GM21526 (cell line): ENCODE results near the gene TBPL1.
"Not testable (repeated sequence)": the region's sequence is repeated elsewhere in the genome, so short reads cannot be mapped to it uniquely, and the experiment has no call there.

Experiments
- ATAC-seq: cut with Tn5 transposase; IDR thresholded peaks from one replicate; pipeline ENCODE4 v1.9.1; 2021; ENCODE audit warnings: moderate library complexity; ENCODE audit not compliant: unreplicated experiment, low FRiP score

Gene TBPL1

DNA sequence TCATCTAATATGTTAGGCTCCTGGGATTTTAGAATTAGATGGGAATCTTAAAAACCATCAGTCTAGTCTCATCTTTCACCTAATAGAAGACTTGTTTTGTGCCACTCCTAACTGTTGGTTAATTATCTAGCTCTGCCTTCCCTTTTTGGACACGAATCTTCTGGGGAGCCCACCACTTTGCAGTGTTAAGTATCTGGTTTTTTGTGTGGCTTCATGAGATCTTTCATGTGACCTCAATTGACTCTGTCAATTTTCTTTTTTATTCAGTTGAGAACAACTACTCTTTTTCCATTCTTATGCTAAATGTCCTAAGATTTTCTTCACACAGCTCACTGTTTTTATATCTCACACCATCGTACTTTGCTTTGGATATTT lies 16.9 kb downstream of the TBPL1 start:
- no peak for ATAC-seq

DNA sequence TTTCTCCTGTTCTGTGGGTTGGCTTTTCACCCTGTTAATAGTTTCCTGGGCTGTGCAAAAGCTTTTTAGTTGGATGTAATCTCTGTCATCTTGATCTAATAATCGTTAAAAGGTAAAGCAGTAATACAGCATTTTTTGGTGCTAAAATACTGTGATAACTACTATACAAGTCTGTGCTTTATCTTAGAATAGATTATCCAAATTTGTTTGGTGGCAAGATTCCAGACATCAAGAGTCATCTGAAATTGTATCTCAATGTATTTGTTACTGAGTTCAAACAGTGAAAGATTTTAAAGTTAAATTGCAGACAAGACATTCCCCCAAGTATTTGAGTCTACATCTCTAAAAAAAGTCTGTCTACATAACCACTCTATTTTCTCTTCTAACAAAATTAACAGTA lies 18.8 kb downstream of the TBPL1 start:
- ATAC-seq, result no peak

DNA sequence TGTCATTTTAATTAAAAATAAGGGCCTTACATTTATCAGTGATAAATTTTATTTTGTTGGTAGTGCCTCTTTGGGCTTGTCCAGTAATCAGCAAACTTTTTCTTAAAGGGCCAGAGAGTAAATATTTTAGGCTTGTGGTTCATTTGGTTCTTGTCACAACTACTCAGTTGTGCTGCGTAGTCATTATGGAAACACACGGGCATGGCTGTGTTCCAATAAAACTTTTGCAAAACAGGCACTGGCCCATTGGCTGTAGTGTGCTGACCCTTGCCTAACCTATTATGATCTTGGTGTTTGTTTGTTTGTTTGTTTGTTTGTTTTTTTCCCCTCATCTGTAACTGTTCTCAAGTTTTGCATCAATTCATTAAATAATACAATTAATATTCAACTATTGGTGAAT lies 19.4 kb downstream of the TBPL1 start:
- no peak for ATAC-seq

DNA sequence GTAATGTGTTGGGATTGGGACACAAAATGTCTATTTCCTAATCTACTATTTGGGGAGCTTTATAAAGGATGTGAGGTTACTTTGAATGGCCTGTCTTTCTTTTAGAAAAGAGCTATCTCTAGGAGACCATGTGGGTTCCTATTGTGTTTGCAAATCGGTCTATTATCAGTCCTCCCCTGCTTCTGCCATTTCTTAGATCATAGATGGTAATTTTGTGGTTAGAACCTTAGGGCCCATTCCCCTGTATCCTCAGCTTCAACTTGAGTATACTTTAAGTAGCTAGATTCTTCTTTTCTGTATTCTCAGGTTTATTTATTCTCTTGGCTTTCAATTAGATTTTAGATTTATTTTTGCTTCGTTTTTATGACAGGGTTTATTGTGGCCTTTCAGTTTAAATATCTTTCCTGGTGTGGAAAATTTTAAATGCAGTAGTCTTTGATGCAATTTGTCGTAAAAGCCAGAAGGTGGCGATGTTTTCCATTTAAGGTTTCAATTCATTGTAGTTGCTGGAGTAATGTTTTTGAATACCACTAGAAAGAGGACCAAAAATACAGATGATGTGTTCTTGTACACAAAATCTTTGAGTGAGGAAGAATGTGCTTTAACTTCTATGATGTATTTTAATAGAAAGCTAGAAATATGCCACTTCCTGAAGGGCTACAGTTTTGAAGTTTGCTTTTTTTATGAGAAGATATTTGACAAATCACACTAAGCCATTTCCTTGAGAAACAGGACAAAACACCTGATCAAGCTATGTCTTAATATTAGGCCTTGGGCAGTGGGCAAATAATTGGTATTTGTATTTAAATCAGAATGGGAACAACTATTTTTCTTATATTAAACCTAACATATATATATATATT lies 20.3 kb downstream of the TBPL1 start:
- peak; percentile 49 for ATAC-seq

DNA sequence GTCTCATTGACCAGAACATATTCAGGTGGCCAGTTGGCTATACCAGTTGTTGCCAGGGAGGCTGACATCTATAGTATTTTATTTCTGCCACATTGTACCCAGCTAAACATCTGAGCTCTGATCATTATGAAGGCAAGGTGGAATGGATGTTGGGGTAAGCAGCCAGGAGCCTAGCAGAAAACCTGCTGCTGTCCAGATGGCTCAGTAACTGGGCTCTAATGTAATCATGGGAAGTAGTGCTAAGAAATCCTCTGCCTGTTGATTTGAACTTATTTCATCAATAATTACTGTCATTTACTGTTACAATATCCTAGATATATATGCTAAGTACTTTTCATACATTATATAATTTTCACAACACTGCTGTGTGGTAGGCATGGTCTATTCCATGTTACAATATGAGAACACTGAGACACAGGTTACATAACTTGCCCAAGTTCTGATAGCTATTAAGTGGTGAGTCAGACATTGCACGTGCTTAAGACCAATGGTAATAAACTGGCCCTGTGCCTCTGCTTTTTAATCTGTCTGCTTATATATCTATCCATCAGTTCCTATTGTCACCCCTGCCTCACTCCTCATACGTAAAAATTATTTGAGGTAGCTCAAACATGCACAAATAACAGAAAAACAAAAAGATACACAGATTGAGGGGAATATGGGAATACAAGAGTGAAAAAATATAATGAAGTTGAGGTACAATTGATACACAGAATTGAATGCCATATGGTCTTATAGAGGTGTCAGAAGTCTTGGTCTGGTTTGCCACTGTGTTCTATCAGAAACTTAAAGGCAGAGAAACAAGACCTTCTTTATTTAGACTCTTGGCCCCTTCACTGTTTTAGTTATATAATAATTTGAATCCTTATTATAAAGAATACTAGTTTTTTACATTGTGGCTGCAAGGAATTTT lies 25.2 kb downstream of the TBPL1 start:
- peak; percentile 60 for ATAC-seq

DNA sequence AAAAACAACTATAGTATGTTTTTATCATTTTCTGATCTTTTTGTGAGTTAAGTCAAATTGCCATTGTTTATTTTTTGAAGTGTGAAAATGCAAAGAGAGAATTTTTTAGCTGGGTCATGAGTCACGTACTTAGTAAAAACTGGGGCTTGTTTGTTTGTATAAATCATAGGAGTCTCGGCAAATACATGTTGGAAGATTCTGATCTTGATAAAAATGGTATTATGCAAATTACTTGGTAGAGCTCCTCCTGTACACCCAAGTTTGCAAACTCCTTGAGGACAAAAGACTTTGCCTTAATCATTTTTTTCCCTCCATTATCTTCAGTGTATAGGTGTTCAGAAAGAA lies 25.8 kb downstream of the TBPL1 start:
- no peak for ATAC-seq

DNA sequence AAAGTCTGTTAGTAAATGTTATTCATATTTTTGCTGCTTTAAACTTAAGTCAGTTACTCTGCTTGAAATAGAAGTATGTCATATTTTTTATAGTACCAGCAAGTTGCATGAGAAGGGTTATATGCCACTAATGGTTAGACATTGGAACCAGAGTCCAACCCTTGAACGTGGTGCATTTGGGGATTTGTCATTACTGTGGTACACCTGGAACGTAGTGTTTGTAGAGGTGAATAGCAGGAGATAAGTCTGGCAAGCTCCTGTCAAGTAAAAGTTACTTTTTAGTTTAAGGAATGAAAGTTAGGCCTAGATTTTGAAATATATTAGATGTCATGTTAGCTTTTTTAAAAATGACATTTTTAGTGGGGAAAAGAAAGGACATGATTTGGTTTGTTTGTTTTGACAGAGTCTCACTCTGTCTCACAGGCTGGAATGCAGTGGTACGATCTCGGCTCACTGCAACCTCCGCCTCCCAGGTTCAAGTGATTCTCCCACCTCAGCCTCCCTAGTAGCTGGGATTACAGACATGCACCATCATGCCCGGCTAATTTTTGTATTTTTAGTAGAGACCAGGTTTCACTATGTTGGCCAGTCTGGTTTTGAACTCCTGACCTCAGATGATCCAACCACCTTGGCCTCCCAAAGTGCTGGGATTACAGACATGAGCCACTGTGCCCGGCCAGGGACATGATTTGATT lies 26.4 kb downstream of the TBPL1 start:
- not testable (repeated sequence) for ATAC-seq

DNA sequence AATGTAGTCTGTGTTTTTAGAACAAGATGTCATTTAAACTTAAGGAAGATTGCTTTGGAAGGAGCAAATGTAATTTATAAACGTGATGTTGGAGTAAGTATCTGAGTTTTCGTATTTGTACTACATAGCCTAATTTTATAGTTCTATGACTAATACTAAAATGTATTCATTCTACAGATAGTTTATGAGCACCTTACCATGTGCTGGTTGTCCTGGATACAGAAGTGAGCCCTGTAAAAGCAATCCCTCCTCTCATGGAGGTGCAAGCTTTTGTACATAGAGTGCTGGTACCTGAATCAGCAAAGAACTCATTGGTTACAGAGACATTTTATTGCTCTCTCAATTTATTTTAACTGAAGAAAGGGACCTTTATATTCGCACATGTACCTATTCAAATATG lies 27.1 kb downstream of the TBPL1 start:
- ATAC-seq, result no peak

DNA sequence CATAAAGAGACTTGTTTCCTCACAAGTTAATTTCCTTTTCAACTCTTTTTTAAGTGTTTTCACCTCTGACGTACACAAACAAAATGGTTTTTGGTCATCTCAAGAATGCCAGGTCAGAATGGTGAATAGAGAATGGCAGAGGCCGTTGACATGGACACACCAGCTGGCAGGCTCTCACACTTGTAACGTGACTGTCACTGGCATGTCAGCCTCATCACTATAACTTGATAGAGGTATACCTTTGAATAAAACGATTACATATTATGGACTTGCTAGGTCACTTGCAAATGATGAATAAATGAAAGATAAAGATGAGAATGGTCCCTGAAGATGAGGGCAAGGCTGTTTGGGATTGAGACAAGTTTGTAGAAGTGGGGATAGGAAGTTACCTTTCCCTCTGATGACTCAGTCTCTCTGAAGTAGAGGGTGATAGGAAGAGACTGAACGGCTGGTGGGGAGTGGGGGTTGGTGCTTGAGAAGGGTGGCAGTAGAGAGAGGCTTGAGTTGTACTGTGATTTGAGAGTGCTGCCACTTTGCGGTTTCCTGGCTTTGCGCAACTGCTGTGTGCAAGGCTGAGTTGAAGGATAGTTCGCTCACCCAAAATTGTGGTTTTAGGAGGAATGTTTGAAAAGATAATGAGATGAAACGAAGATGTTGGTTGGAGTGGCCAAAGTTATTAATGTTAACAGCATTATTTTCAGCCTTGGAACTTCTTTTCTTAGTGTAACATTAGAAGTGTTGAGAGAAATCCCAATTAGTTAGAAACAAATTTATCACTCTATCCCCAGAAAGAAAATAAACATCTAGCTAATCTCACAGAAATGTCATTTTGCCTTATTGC lies 30.3 kb downstream of the TBPL1 start:
- no peak for ATAC-seq

DNA sequence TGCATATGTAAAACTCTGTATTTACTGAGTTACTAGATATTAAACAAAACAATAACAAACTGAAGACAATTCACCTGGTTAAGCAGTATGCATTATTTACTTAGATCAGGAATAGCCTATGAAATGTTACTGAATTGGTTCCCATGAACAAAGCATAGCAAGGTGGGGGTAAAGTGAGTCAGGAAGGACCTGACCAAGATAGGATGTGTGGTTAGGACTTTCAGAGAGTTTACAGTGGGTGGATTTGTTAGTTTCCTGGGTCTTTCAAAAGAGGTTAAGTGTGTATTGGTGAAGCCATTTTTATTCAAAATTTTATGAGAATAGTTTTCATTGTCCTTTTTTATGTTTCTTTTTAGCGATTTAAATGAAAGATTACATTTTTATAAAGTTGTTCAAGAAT lies 32.9 kb downstream of the TBPL1 start:
- no peak for ATAC-seq

DNA sequence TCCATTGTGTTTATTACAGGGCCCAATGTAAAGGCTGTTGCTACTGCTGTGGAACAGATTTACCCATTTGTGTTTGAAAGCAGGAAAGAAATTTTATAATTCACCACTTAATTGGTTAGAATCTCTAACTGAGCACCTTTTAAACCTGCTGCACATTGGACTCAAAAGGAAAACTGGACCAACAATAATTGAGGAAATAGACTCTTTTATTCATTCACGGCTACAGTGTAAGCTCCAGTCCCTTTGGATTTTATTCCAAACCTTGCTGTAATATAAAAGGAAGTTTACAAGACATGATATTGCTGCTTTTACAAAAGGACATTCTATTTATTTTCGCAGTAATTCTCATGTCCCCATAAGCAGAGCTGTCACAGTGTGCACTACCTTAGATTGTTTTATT lies 33.9 kb downstream of the TBPL1 start:
- no peak for ATAC-seq

DNA sequence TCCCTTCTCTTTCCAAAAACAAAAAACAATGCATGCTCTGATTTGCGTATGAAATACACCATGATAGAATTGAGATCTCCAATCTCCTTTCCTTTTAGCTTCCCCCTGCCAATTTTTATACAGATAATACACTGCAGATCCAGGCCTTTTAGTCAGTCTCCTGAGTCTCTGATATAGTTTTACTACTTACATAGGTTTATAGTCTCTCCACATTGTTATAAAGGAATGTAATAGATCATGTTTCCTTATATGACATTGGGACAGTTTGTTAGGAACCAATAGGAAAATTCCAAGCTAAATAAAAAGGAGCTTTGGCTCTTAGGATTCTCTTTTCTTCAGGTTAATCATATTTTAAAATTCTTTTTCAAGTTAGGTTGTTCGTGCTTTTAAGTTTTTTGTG lies 36.5 kb downstream of the TBPL1 start:
- ATAC-seq, result no peak

DNA sequence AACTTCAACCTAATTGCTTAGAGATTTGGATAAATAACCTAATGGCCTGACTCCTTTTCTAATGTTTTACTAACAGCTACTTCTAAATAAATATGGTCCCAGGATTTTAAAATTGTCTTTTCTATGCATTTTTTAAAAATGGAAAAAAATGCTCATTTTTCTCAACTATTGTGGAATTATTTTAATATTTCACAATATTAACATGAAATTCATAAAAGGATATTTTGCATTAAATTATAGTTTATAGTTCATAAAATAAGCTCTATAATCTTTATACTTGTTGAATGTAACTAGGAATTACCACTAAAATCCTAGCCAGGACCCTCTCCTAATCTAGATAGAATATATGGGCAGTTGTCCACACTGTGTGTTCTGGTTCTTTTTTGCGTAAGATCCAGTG lies 37.3 kb downstream of the TBPL1 start:
- ATAC-seq, result no peak

DNA sequence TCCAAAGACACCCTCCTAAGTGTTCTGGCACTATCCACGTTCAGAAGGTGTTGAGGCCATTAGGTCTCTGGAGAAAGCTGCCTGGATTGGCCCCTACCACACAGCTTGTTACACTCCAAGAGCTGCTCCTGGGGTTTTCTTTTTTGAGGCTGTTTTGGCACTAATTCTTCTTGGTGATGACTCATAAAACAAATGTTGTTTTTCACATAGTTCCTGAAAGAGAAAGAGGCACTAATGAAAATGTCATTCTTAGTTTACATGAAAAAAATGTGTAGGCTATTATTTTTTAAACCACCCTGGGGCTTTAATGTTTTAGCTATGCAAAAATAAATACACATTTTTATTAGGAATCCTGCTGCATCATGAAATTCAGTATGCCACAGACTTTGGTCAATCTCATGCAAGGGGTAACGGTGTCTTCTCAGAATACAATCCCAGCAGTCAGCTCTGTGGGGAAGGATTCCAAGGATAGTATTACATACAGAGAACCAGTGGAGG lies 38.1 kb downstream of the TBPL1 start:
- ATAC-seq, result no peak

DNA sequence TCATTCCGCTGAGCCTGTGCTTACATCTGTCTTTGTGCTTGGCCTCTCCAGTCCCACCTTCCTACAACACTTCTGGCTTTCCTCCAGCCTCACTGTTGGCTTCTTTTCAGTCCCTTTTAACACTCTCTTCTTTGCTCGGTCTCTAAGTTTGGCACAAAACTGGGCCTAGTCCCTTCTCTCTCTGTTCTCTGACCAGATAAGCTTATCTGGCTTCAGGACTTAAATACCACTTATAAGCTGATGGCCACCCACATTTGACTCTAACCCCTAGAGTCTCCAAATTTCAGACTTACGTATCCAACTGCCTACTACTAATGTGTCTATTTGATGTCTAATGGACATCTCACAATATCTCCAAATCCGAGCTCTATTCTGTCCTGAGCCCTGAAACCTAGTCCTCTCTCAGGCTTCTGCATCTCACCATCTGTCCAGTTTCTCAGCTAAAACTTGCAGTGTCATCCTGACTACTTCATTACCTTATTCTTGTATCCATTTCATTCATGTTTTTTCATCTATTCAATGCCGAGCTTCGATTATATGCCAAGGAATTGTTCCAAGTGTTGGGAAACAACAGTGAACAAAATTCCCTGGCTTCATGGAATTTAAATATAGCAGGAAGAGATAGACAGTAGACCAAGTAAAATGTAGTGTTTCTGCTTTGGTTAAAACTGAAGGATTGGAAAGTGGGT lies 40.1 kb downstream of the TBPL1 start:
- no peak for ATAC-seq

DNA sequence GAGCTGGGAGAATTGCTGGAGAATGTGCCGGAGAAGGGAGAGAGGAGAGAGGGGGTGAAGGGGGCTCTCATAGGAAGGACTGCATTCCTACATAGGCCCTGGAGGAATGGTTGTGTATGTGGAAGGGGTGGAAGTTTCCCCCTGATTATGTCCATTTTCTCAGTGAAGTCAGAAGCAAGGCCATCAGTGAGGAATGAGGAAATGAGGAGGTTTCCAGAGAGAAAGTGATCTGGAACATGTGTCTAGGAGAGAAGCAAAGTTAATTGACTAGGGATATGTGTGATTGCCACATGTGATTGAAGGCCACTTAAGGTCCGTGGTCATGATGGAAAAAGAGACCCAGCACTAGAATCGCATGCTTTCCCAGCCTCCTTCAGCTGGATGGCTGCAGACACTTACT lies 42.3 kb downstream of the TBPL1 start:
- no peak for ATAC-seq

DNA sequence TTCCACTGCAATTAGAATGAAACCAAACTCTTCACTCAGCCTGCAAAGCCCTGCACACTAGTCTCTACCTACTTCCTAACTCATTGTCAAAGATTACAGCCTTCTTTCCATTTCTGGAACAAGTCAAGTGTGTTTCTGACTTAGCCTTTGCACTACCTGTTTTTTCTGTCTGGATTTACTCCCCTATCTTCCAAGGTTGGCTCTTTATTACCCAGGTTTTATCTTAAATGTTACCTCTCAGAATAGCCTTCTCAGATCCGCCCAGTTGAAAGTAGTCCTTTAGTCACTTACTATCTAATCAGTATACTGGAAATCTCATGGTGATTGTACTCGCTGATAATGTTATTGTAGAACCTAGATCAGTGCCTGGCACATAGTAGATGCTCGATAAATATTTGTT lies 42.7 kb downstream of the TBPL1 start:
- ATAC-seq, result no peak

DNA sequence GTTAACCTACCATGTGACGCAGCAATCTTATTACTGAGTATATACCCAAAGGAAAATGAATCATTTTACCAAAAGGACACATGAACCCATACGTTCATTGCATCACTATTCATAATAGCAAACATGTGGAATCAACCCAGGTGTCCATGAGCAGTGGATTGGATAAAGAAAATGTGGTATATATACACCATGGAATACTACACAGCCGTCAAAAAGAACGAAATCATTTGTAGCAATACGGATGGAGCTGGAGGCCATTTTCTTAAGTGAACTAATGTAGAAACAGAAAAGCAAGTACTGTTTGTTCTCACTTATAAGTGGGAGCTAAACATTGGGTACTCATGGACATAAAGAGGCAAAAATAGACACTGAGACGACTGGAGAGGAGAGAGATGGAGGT lies 44.2 kb downstream of the TBPL1 start:
- no peak for ATAC-seq

DNA sequence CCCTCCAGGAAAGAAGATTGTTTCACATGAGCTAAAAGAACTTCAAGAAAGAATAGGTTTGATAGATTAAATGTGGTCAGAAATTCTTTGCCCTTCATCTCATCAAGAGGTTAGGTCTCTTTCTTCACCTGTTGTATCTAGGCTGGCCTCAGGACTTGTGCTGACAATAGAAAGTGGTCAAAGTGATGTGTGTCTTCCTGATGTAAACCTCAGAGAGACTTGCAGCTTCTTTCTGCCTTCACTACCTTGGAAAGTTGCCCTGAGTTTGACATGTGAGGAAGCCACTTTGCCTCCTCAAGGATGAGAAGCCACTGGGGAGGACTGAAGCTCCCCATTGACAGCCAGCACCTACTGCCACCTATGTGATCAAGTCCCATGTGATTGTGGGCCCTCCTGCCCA lies 46.3 kb downstream of the TBPL1 start:
- no peak for ATAC-seq

DNA sequence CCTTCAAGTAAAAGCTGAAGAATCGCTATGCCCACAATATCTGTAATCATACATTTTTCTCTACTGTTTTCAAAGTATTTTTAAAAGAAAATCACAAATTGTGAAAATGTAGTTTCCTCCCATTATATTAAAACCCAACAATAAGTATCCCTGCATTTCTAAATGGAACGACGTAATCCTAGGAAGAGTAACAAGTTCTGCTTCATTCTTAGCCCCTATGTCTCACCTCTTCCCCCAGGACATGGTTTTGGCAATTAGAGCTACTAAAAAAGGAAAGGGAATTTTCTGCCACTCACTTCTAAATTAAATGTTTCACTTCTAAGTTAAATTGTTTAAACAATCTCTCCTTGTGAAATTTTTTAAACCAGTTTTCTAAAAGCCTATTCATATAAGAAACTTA lies 47.4 kb downstream of the TBPL1 start:
- no peak for ATAC-seq
